ENCODE data around the gene ZCWPW2. TPM values are rescaled to one million over a fixed set of nuclear protein-coding genes. Genes with fewer than 3 reads are reported as not detected.

ZCWPW2 gene
- total and polyA plus RNA-seq, 4 donors, result 0.37 to 2.1 (median 0.87) TPM

DNA sequence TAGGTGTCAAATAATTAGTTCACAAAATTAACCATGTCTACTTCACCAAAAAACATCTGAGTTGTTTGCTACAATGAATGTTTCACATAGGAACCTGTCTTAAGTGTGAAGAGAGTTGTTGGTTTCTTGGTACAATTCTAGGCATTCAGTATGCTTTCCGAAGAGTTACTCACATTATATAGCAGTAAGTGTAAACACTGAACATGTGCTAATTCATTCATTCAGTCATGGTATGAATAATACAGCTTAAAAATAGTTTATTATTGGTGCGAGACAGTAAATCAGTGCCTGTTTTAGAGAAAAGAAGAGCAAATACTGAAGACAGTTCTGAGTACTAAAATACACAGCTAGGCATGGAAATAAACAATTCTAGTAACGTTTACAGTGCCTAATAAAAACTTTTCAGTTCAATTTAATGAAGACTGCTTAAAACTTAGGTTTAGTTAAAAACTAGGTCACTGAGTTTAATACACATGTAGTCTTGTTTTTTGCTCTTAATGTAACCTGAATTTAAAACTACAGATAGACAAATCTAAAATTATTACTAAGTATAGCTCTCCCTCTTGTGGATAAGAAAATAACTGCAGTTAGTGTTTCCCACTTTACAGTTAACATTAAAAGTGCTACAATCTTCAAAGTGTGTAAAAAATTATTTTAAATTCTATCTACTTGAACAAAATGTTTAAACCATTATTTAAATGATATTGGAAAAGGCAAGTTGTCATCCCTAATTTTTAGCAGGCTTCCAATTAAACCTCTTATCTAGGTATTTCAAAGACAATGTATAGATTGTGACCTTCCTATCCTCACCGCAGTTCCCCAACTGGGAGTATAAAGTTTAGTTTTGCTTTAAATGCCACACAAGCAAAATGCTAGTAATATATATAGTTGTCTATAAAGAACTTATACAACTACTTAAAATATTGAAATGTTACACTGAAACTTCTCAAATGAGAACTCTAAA, 20.1 kb upstream of the ZCWPW2 start:
- H3K27me3 ChIP-seq (ENCODE audit: control insufficient read depth in 3 of 3, insufficient read depth in 3 of 3, low read length in 2 of 3), result no peaks in the 10 kb centered on the region
- WGBS, 2 donors, result 84 to 92% methylated on average over 4 of the region's 4 CpGs
- no peaks in the 10 kb centered on the region for H3K9me3 ChIP-seq (ENCODE audit: control insufficient read depth in 4 of 4, insufficient read depth in 3 of 4, low read length in 3 of 4)
- H3K4me1 ChIP-seq (ENCODE audit: control insufficient read depth in 5 of 5, insufficient read depth in 5 of 5, low read length in 5 of 5), result no peaks in the 10 kb centered on the region
- H3K36me3 ChIP-seq (ENCODE audit: control insufficient read depth in 4 of 4, insufficient read depth in 4 of 4, low read length in 4 of 4), result peaks cover 2 to 25% (median 10%) of the 10 kb centered on the region in 4 donors
- peak; percentile 43 for TF ChIP-seq CTCF (IDR thresholded peaks at IDR 0.05; ENCODE audit: control extremely low read depth, extremely low read depth)
- ATAC-seq (ENCODE audit: insufficient read depth, low FRiP score), result peak; percentile 77
- DNase-seq, result peak in 2 of 3 donors; percentile 52 to 58
- no peak overlapping the region for H3K27ac ChIP-seq (ENCODE audit: low read depth in 1 of 2, low read length in 1 of 2)
- H3K4me3 ChIP-seq, result no peak overlapping the region
- H3K9ac ChIP-seq (ENCODE audit: insufficient read depth in 1 of 2, low read length in 2 of 2), result no peak overlapping the region

DNA sequence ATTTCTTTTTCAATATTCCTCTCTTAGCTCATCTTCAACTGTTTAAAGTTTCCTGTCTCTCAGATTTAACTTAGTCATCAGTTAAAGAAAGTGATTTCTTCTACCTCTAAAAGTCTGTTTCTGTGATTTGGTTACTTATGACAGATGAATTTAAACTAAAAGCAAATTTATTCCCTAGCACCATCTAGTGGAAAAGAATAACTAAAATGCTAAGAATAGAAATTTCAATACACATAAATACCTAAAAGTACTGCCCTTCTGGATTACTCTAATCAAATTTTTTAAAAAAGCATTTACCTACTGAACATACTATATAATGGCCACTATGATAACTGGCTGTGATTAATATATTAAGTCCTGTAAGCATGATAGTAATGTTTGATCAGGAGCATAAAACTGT, 14.0 kb upstream of the ZCWPW2 start:
- Histone ChIP-seq H3K27ac (ENCODE audit: low read depth in 1 of 2, low read length in 1 of 2) (no peak overlapping the region), H3K36me3 (ENCODE audit: control insufficient read depth in 4 of 4, insufficient read depth in 4 of 4, low read length in 4 of 4) (peaks cover 2 to 35% (median 17%) of the 10 kb centered on the region in 4 donors), H3K27me3 (ENCODE audit: control insufficient read depth in 3 of 3, insufficient read depth in 3 of 3, low read length in 2 of 3) (no peaks in the 10 kb centered on the region), H3K9ac (ENCODE audit: insufficient read depth in 1 of 2, low read length in 2 of 2) (no peak overlapping the region), H3K4me1 (ENCODE audit: control insufficient read depth in 5 of 5, insufficient read depth in 5 of 5, low read length in 5 of 5) (no peaks in the 10 kb centered on the region), H3K9me3 (ENCODE audit: control insufficient read depth in 4 of 4, insufficient read depth in 3 of 4, low read length in 3 of 4) (no peaks in the 10 kb centered on the region), H3K4me3 (no peak overlapping the region)
- TF ChIP-seq CTCF (IDR thresholded peaks at IDR 0.05; ENCODE audit: control extremely low read depth, extremely low read depth), result no peak
- ATAC-seq (ENCODE audit: insufficient read depth, low FRiP score), result no peak
- DNase-seq, result peak in 1 of 3 donors; percentile 20

DNA sequence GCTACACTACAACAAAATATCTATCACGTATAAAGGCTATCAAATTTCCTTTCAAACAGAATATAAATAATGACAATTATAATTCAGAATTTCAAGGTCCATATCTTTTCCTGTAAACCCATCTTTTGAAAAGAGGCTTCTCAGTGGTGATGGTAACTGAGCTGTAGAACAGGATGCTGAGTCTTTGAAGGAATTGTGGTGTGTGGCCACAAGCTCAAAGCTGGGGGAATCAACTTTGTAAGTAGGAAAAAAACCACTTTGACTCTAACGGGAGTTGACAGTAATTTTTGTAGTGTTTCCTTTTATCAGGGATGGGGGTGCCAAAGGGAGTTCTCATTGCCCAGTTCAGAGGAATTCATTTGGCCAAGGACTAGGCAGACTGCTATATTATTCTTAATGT, 13.3 kb upstream of the ZCWPW2 start:
- Histone ChIP-seq H3K9me3 (ENCODE audit: control insufficient read depth in 4 of 4, insufficient read depth in 3 of 4, low read length in 3 of 4) (no peaks in the 10 kb centered on the region), H3K4me3 (no peak overlapping the region), H3K27ac (ENCODE audit: low read depth in 1 of 2, low read length in 1 of 2) (no peak overlapping the region), H3K27me3 (ENCODE audit: control insufficient read depth in 3 of 3, insufficient read depth in 3 of 3, low read length in 2 of 3) (no peaks in the 10 kb centered on the region), H3K9ac (ENCODE audit: insufficient read depth in 1 of 2, low read length in 2 of 2) (no peak overlapping the region), H3K4me1 (ENCODE audit: control insufficient read depth in 5 of 5, insufficient read depth in 5 of 5, low read length in 5 of 5) (no peaks in the 10 kb centered on the region), H3K36me3 (ENCODE audit: control insufficient read depth in 4 of 4, insufficient read depth in 4 of 4, low read length in 4 of 4) (peaks cover 2 to 35% (median 17%) of the 10 kb centered on the region in 4 donors)
- no peak for DNase-seq
- no peak for TF ChIP-seq CTCF (IDR thresholded peaks at IDR 0.05; ENCODE audit: control extremely low read depth, extremely low read depth)
- 69 to 80% methylated on average over 2 of the region's 2 CpGs for WGBS, 2 donors
- ATAC-seq (ENCODE audit: insufficient read depth, low FRiP score), result no peak

All from lung (tissue), 12 donors.